Smooth muscle cell (in vitro differentiated cells): ENCODE data around the gene RUFY2. TPM values are rescaled to one million over a fixed set of nuclear protein-coding genes. Genes with fewer than 3 reads are reported as not detected.

Experiments used
- DNase-seq: peaks from one replicate; lab custom pipeline; 2025; ENCODE audit not compliant: unreplicated experiment; lab: John Stamatoyannopoulos, UW
- H2AFZ ChIP-seq: fragments of 200-600 bp; sonication (generic); 2 replicates; pipeline ENCODE4 v1.6.0; 2016; ENCODE audit warnings: antibody characterized with exemption, low read depth, mild to moderate bottlenecking
- H3F3A ChIP-seq: fragments of 200-600 bp; sonication (generic); 2 replicates; pipeline ENCODE4 v1.6.0; 2017; ENCODE audit warnings: antibody characterized with exemption, low read depth
- H3K27ac ChIP-seq: fragments of 200-600 bp; sonication (generic); 2 replicates; pipeline ENCODE4 v1.5.1; 2016; ENCODE audit warnings: low read depth, mild to moderate bottlenecking
- H3K27me3 ChIP-seq: fragments of 200-600 bp; sonication (generic); 2 replicates; pipeline ENCODE4 v1.6.1; 2016; ENCODE audit warnings: low read depth, mild to moderate bottlenecking
- H3K36me3 ChIP-seq: fragments of 200-600 bp; sonication (generic); 2 replicates; pipeline ENCODE4 v1.5.1; 2016; ENCODE audit warnings: low read depth
- H3K4me1 ChIP-seq: fragments of 200-600 bp; sonication (generic); 2 replicates; pipeline ENCODE4 v1.5.1; 2016; ENCODE audit warnings: low read depth
- H3K4me2 ChIP-seq: fragments of 200-600 bp; sonication (generic); 2 replicates; pipeline ENCODE4 v1.6.0; 2016; ENCODE audit warnings: mild to moderate bottlenecking
- H3K4me3 ChIP-seq: fragments of 200-600 bp; sonication (generic); 2 replicates; pipeline ENCODE4 v1.5.1; 2016; ENCODE audit warnings: mild to moderate bottlenecking
- H3K79me2 ChIP-seq: fragments of 200-600 bp; sonication (generic); 2 replicates; pipeline ENCODE4 v1.6.0; 2016; ENCODE audit warnings: low read depth, mild to moderate bottlenecking
- H3K9ac ChIP-seq: fragments of 200-600 bp; sonication (generic); 2 replicates; pipeline ENCODE4 v1.6.0; 2016; ENCODE audit warnings: low read depth
- H3K9me3 ChIP-seq: fragments of 200-600 bp; sonication (generic); replicated peaks from 2 replicates; pipeline ENCODE4 v1.5.1; 2016; ENCODE audit warnings: low read depth
- H4K20me1 ChIP-seq: fragments of 200-600 bp; sonication (generic); 2 replicates; pipeline ENCODE4 v1.6.0; 2016; ENCODE audit warnings: low read depth
- WGBS: methylation state at CpG from one replicate; pipeline ENCODE4 v1.1.7; 2016; ENCODE audit warnings: low lambda C conversion rate; 5-methylcytosine and 5-hydroxymethylcytosine counted together
- polyA plus RNA-seq: library from polyadenylated mRNA; unstranded; fragments of >200 nt; fragmentation: Nextera tagmentation; extraction: Ambion mirVana; gene quantifications from 2 replicates; pipeline ENCODE4 v1.2.1, GENCODE V29; 2016
- total RNA-seq: library from RNA; depleted of rRNA; stranded (reverse); fragments of >200 nt; gene quantifications from 2 replicates; pipeline ENCODE4 v1.2.3, GENCODE V29; 2014
- TF ChIP-seq, protein P1 (sequence below): fragments of 200-600 bp; sonication (generic); IDR thresholded peaks from 2 replicates; pipeline ENCODE4 v1.5.1; 2017; ENCODE audit warnings: borderline replicate concordance, mild to moderate bottlenecking, antibody characterized with exemption; ENCODE audit not compliant: insufficient read depth, poor library complexity, severe bottlenecking

The RUFY2 gene
- total and polyA plus RNA-seq, 2 experiments from 2014 or later, result 9.3 to 27.1 TPM

DNA sequence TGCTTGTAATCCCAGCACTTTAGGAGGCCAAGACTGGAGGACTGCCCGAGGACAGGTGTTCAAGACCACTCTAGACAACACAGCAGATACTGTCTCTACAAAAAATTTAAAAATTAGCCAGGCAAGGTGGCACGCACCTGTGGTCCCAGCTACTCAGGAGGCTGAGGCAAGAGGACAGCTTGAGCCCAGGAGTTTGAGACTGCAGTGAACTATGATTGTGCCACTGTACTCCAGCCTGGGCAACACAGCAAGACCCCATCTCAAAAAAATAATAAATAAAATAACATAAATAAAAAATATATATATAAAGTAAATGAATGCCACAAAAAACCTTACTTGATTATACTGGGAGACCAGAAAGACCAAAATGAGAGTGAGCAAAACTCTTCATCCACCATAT, 53.5 kb downstream of the RUFY2 start:
- Histone ChIP-seq H3K4me3 (no peak overlapping the region), H2AFZ (no peak overlapping the region), H3K27me3 (no peaks in the 10 kb centered on the region), H3F3A (no peaks in the 10 kb centered on the region), H3K27ac (no peak overlapping the region), H3K79me2 (no peaks in the 10 kb centered on the region), H3K4me1 (no peaks in the 10 kb centered on the region), H3K9ac (no peak overlapping the region), H4K20me1 (peaks cover under 1% of the 10 kb centered on the region), H3K36me3 (no peaks in the 10 kb centered on the region), H3K4me2 (no peak overlapping the region), H3K9me3 (no peaks in the 10 kb centered on the region)
- TF ChIP-seq, protein P1, sequence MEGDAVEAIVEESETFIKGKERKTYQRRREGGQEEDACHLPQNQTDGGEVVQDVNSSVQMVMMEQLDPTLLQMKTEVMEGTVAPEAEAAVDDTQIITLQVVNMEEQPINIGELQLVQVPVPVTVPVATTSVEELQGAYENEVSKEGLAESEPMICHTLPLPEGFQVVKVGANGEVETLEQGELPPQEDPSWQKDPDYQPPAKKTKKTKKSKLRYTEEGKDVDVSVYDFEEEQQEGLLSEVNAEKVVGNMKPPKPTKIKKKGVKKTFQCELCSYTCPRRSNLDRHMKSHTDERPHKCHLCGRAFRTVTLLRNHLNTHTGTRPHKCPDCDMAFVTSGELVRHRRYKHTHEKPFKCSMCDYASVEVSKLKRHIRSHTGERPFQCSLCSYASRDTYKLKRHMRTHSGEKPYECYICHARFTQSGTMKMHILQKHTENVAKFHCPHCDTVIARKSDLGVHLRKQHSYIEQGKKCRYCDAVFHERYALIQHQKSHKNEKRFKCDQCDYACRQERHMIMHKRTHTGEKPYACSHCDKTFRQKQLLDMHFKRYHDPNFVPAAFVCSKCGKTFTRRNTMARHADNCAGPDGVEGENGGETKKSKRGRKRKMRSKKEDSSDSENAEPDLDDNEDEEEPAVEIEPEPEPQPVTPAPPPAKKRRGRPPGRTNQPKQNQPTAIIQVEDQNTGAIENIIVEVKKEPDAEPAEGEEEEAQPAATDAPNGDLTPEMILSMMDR, result no peak
- WGBS, result 100% methylated on average over 2 of the region's 2 CpGs
- DNase-seq, result no peak

DNA sequence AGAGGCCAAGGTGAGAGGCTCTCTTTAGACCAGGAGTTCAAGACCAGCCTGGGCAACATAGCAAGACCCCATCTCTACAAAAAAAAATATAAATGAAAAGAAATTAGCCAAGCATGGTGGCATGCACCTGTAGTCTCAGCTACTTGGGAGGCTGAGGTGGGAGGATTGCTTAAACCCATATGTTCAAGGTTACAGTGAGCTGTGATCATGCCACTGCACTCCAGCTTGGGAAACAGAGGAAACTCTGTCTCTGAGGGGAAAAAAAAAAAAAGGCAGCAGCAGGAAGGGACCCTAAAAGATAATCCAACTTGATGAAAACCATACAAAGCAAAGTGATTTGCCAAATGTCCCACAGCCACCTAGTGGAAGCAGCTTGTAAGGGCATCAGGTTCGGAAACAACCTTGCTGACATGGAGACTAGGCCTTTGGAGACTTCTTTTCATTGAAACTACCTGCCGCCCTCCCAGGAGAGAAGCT, 58.8 kb downstream of the RUFY2 start:
- H3K27ac ChIP-seq, result no peak overlapping the region
- DNase-seq, result no peak
- H3K27me3 ChIP-seq, result no peaks in the 10 kb centered on the region
- H3K79me2 ChIP-seq, result no peaks in the 10 kb centered on the region
- peaks cover 31% of the 10 kb centered on the region for H3F3A ChIP-seq
- H2AFZ ChIP-seq, result no peak overlapping the region
- H3K36me3 ChIP-seq, result peaks cover 7% of the 10 kb centered on the region
- H3K4me2 ChIP-seq, result no peak overlapping the region
- WGBS, result 43% methylated on average over 2 of the region's 2 CpGs
- H3K4me3 ChIP-seq, result no peak overlapping the region
- H3K9ac ChIP-seq, result no peak overlapping the region
- TF ChIP-seq, protein P1, result peak; percentile 50
- H3K4me1 ChIP-seq, result no peaks in the 10 kb centered on the region
- no peaks in the 10 kb centered on the region for H3K9me3 ChIP-seq
- H4K20me1 ChIP-seq, result peaks cover 24% of the 10 kb centered on the region

DNA sequence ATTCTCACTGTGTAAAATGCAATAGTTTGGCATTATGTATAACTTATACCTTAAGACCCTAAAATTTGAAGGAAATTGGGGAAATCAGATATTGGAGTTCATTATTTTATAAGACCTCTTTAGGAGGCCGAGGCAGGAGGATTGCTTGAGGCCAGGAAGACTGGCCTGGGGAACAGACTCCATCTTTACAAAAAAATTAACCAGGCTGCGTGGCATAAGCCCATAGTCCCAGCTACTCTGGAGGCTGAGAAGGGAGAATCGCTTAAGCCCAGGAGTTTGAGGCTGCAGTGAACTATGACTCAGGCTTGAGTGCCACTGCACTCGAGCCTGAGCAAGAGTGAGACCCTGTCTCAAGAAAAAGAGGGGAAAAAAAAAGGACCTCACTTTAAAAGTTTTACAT, 60.3 kb downstream of the RUFY2 start:
- H3K27me3 ChIP-seq, result no peaks in the 10 kb centered on the region
- DNase-seq, result no peak
- H3K79me2 ChIP-seq, result no peaks in the 10 kb centered on the region
- H4K20me1 ChIP-seq, result peaks cover 39% of the 10 kb centered on the region
- H2AFZ ChIP-seq, result no peak overlapping the region
- H3K27ac ChIP-seq, result no peak overlapping the region
- H3K36me3 ChIP-seq, result peaks cover 15% of the 10 kb centered on the region
- no peak overlapping the region for H3K4me2 ChIP-seq
- H3F3A ChIP-seq, result peaks cover 45% of the 10 kb centered on the region
- no peaks in the 10 kb centered on the region for H3K9me3 ChIP-seq
- 84% methylated on average over 4 of the region's 4 CpGs for WGBS
- no peaks in the 10 kb centered on the region for H3K4me1 ChIP-seq
- TF ChIP-seq, protein P1, result no peak
- no peak overlapping the region for H3K4me3 ChIP-seq
- no peak overlapping the region for H3K9ac ChIP-seq

DNA sequence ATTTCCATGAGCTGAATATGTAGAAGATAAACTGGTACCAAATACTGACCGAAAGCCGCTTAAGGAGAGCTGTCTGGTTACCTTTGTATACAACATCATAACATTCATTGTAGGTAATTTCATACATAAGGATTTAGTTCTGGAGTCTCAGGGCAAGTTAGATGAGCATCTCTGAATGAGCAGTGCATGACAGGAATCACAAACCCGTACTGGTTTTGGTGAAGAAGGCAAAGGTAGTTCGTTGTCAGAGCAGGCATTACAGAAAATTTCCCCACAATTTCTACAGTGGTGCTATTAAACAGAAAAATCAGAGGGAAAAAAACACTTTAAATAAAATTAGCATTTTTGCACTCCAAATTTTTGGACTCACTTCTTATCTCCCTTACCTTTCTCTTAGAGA, 61.5 kb downstream of the RUFY2 start:
- peaks cover 51% of the 10 kb centered on the region for H4K20me1 ChIP-seq
- no peaks in the 10 kb centered on the region for H3K4me1 ChIP-seq
- H3K36me3 ChIP-seq, result peaks cover 20% of the 10 kb centered on the region
- no peak overlapping the region for H3K9ac ChIP-seq
- no peaks in the 10 kb centered on the region for H3K9me3 ChIP-seq
- peaks cover 2% of the 10 kb centered on the region for H3K79me2 ChIP-seq
- peak overlapping the region; percentile 44 for H3K27ac ChIP-seq
- DNase-seq, result no peak
- TF ChIP-seq, protein P1, result no peak
- no peak overlapping the region for H3K4me3 ChIP-seq
- 96% methylated on average over 4 of the region's 4 CpGs for WGBS
- peaks cover 50% of the 10 kb centered on the region for H3F3A ChIP-seq
- no peaks in the 10 kb centered on the region for H3K27me3 ChIP-seq
- H3K4me2 ChIP-seq, result no peak overlapping the region
- no peak overlapping the region for H2AFZ ChIP-seq
